ENCODE measurements around the gene ZNF716. TPM values are rescaled to one million over a fixed set of nuclear protein-coding genes. Genes with fewer than 3 reads are reported as not detected.

The ZNF716 gene
- total and polyA plus RNA-seq, 2 of the 13 experiments (the other 11 are each of a cell fraction or from before 2014, with no cell fraction given), result not detected

GRCh38 chr7:57400531-57401155 lies 49.3 kb upstream of the ZNF716 start:
- H3K79me2 ChIP-seq (ENCODE audit: insufficient read depth, low read length), result no peaks in the 10 kb centered on the region
- no peaks in the 10 kb centered on the region for H3K36me3 ChIP-seq (replicated peaks in 1 of 2; ENCODE audit: control insufficient read depth in 1 of 2, insufficient read depth in 2 of 2, low read length in 2 of 2)
- H3K27ac ChIP-seq (ENCODE audit: extremely low read length, insufficient read depth, low read length), result no peak overlapping the region
- no peak overlapping the region for H3K4me3 ChIP-seq (replicated peaks in 1 of 3; ENCODE audit: insufficient read depth in 1 of 3, low read depth in 2 of 3, low read length in 3 of 3)
- no peak overlapping the region for H2AFZ ChIP-seq (ENCODE audit: low read length)
- ChIA-PET POLR2A (no interaction called here), CTCF (ENCODE audit: low intra/inter-chr PET ratio, low total read pairs) (no interaction called here)
- 45% methylated on average over 5 of the region's 10 CpGs for WGBS (ENCODE audit: low lambda C conversion rate)
- FAIRE-seq, result no peak
- DNase-seq (ENCODE audit: low spot score), result no peak
- BruUV-seq (replicated peaks), result no TSS peak
- no peak overlapping the region for H3K9ac ChIP-seq (ENCODE audit: insufficient read depth, low read depth, low read length)
- no peak overlapping the region for H3K4me2 ChIP-seq (ENCODE audit: low read depth, low read length)
- H3K27me3 ChIP-seq (ENCODE audit: control insufficient read depth in 1 of 2, insufficient read depth in 2 of 2, low read length in 2 of 2), result no peaks in the 10 kb centered on the region
- in situ Hi-C loops (cut with HindIII; ENCODE audit: extremely low pct_ligation_motif_present, low pct_unique_long_range_greater_than_20kb) (no loop called here), intact Hi-C loops (cut with micrococcal nuclease; ENCODE audit: unreplicated experiment) (no loop called here)
- no peaks in the 10 kb centered on the region for H4K20me1 ChIP-seq (ENCODE audit: insufficient read depth, low read length)
- H3K9me3 ChIP-seq (ENCODE audit: low read length), result peaks cover 98% of the 10 kb centered on the region
- ATAC-seq, result no peak
- no peaks in the 10 kb centered on the region for H3K4me1 ChIP-seq (ENCODE audit: insufficient read depth, low read length)
- no peak for TF ChIP-seq ATF1 (CRISPR knock-in tag; IDR thresholded peaks at IDR 0.05)
- TF ChIP-seq SP2 (CRISPR knock-in tag; IDR thresholded peaks at IDR 0.05), result no peak
- no peak for TF ChIP-seq JUND (CRISPR knock-in tag; IDR thresholded peaks at IDR 0.05)
- no peak for TF ChIP-seq FOXC1 (CRISPR knock-in tag; IDR thresholded peaks at IDR 0.05; ENCODE audit: borderline replicate concordance)
- TF ChIP-seq FOSL2 (CRISPR knock-in tag; IDR thresholded peaks at IDR 0.05), result no peak
- no peak for TF ChIP-seq KIAA2018 (CRISPR knock-in tag; IDR thresholded peaks at IDR 0.05; ENCODE audit: borderline replicate concordance)
- no peak for TF ChIP-seq MAZ (IDR thresholded peaks at IDR 0.05; ENCODE audit: borderline replicate concordance, low read depth, low read length)
- TF ChIP-seq MAZ (CRISPR knock-in tag; IDR thresholded peaks at IDR 0.05; ENCODE audit: low read depth), result no peak
- no peak for TF ChIP-seq IRF1 (CRISPR knock-in tag; IDR thresholded peaks at IDR 0.05; ENCODE audit: low read depth)
